Fibroblast of skin of scalp (primary cell): ENCODE data around the gene DLGAP3.
A peak's percentile ranks its signal among the peaks of the same experiment; 100 is the strongest.

ENCODE experiments used
- DNase-seq: peaks from one replicate; pipeline ENCODE4 v3.0.0-alpha.2; 2013

The DLGAP3 gene

DNA sequence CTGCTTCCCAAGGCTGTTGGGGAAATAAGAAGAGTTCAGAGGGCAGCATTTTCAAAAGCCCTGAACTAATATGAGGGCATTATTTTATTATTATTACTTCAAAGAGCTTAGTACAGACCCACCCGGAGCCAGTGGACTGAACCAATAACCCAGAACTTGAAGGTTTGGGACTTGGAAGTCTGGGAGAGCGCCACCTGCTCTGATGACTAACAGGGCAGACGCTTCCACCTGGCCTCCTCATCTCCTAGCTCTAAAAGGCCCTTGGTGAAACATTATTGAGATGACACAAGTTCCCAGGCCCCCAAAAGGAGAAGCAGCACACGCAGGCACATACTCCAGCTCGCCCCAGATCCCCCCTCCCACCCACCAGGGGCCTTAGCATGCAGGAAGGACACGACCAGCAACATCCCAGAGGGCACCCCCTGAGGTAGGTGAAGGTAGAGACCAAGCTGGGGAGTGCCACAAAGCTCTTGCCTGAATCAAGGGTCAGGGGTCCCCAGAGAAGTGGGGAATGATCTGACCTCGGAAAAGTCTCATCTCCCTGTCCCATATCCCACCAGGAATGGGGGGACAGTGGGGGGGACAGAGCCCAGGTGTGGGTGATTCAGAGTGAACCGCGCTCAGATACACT is 1.3 kb downstream of the DLGAP3 start:
- DNase-seq: no peak

DNA sequence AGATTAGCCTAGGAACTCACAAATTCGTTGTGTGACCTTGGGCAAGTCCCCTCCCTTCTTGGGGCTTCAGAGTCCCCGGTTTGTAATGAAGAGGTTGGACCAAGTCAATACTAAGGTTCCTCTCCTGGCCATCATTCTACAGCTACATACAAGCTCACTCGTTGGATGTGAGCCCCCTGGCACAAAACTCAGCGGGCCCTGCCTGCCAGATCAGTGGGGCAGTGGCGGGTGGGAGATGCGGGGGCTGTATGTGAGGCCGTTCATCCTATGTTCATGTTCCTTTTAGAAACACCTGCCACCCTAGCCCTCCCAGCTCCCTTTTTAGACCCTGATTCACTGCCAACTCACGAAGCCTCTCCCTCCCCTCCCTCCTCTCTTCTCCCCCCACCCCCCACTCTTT is 2.1 kb downstream of the DLGAP3 start:
- no peak for DNase-seq

DNA sequence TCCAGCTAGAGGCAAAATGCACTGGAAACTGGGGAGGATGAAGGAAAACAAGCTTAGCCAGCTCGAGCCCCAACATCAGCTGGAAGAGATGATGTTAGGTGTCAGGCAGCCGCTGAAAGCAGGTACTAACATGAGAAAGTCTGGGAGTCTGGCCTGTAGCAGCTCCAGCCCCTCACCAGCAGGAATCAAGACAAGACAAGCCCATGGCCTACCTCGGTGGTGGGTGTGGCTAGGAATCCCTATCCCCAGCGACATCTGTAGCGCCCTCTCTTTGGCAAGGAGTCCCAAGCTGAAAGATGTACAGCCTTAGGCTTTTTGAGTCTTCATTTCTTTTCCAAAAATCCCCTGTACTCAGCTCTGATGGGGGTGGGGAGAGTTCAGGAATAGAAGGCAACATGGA is 2.6 kb downstream of the DLGAP3 start:
- DNase-seq: no peak

DNA sequence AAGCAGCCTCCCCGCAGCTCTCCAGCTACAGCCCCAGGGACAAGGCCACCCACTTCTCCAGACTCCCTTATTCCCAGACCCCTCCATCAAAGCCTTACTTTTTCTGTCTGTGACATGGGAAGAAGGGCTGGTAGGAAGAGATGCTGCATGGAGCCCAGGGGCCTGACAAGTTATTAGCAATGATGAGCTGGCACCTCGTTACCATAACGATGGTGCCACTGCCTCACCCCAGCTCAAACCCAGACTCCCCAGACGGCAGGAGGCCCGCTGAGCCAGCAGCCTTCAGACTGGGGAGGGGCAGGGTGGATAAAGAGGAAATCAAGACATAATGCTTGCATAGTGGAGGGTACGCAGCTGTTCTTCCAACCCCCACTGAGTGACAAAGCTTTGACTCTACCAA is 3.3 kb downstream of the DLGAP3 start:
- DNase-seq: no peak

DNA sequence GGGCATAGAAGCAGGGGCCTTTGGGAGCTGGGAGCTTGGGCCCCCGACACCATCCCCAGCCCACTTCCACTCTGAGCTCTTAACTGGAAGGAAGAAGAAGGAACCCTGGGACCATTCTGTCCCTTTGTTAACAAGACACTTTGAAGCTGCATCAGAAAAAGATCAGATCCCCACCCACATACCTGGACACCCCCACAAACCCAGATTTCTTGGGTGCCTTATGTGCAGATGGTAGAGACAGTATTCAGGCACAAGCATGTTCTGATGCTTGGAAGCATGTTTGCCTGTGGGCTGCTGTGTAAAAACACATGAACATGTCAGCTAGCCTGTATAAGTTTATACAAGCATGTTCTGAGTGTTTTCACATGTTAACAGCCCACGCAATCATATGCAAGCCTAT is 3.7 kb downstream of the DLGAP3 start:
- DNase-seq: no peak

DNA sequence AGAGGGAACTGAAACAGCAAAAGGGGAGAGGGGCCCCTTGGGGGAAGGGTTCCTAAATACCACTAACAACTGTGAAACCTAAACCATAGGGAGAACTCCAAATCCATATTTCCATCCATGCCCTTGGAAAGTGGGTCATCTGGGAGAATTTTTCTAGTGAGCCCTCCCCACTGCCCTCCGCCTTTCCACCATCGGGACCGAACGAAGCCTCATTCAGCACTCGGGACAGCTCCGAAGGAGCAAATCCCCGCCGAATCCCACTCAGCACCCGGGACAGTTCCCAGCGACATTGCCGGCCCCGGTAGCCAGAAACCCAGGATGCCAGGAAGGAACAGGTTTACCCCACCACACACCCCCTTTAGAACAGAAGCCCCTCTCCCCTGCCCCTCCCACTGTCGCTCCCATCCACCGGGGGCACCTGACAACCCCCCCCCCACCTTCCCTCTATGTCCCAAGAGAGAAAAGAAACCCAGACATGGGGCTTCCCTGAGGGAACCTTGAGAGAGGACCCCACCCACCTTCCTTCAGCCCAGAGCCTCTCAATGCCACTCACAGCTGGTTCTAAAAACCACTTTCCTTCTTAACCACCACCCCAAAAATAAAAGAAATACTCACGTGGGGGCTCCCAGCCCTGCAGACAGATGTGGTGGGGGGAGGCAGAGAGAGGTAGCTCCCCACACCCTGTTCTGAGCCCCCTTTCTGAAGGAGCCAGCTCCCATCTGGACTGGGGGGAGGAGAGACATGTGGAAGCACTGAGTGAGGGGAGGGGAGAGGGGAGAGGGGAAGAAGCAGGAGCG is 4.5 kb downstream of the DLGAP3 start:
- DNase-seq: peak; percentile 71

DNA sequence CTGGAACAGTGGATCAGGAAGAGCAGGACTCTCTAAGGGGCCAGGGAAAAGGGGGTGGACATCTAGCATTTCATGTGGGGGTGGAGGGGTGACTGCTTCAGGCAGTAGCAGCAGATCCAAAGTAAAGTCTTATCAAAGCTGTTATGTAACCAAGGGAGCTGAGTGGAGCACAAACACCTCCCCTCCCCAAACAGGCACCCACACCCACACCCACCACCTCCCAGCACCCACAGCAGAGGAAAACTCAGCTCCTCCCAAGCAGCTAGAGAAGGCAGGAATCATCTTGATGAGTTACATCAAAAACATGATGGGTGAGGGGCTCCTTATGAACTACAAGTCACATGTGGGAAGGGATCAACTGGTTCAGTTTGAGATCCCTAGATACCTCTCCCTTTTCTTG is 6.0 kb downstream of the DLGAP3 start:
- DNase-seq: no peak

DNA sequence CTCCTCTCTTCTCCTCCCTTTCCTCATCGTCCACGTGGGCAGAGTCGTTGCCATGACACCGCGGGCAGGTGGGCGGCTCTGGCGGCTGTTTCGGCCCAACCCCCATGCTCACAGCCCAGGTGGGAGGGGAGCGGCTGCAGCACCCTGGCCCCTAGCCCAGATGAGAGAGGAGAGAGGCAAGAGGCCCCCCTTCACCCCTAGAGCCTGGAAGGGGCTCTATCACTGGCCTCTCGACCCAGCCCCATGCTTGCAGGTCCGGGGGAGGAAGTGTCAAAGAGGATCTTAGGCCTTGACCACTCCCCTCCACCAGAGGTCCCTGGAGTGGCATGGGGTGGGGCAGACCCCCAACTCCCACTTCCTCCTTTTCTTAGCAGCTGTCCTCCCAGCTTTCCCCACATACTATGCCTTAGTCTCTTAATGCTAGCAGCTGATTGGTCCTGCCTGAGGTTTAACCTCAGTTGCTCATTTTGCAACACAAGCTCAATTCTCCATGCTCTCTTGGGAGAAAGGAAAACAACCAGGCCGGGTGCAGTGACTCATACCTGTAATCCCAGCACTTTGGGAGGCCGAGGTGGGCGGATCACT is 10.4 kb downstream of the DLGAP3 start:
- DNase-seq: no peak

DNA sequence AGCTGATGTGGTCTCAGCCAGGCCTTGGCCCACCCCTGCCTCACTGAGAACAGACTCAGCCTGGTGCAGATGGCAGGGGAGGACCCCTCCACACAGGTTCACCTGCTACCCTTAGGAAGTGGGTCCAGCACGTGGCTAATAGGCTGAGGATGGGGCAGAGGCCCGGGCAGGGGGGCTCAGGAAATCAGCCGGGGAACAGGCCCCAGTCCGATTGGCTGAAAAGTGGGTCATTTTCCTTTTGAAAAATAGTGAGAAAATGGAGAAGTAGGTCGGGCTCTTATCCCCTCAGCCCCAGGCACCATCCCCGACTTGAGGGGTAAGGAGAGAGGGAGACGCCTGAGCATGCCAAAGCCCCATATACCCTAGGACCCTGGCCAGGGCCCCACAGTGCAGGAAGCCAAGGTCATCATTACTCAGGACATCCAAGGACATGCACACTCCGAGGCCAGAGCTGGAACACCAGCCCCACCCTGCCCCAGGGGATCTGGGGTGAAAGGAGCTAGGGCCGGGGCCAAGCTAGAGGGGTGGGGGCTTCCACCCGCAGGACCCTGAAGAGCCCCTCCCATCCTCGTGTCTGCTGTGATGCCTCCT is 11.0 kb downstream of the DLGAP3 start:
- no peak for DNase-seq

DNA sequence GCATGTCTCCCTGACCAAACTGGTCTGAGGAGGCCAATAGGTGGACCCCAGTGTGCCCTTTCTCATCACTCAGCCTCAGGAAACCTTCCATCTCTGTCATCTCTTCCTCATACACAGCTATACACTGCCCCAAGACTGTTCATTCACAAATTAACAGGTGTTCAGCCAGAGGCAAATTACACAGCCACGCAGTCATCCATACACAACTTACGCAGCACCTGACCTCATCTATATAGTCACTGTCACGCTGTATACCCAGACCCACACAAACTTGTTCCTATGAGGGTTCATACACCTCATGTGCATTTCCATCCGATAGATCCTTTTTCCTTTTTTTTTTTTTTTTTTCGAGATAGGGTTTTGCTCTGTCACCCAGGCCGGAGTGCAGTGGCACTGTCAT is 12.4 kb downstream of the DLGAP3 start:
- DNase-seq: no peak

DNA sequence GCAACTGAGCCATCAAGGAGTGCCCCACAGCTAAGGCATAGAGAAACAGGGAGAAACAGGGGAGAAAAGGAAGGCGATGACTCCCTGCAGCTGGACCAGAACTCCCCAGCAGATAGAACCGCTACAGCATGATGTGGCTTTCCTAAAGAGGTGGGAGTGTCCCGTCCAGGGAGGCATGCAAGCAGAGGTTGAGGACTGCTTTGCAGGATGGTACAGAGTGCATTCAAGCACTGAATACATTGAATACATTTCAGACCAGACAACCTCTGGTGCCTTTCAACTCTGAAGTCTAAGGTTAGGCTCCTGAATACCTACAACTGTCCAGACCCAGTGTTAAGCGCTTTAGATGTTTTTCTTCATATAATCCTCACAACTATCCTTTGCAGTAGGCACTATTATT is 13.3 kb downstream of the DLGAP3 start:
- DNase-seq: no peak

DNA sequence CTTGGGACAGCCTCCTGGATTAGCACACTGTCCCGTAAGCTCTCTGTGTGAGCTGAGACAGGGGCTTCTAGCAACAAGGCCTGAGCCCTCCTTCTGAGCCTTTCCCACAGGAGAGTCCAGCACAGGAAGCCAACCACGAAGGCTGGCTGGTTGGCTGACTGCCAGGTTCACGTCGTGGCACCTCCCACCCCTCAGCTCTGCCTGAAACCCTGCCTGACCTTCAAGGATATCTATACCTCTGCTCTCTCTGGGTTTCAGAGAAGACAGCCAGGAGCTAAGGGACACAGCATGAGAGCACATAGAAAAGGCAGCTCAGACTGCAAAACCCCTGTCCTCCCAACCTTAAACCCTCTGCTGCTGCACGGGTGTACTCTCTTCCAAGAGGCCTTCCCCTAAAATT is 13.9 kb downstream of the DLGAP3 start:
- no peak for DNase-seq

DNA sequence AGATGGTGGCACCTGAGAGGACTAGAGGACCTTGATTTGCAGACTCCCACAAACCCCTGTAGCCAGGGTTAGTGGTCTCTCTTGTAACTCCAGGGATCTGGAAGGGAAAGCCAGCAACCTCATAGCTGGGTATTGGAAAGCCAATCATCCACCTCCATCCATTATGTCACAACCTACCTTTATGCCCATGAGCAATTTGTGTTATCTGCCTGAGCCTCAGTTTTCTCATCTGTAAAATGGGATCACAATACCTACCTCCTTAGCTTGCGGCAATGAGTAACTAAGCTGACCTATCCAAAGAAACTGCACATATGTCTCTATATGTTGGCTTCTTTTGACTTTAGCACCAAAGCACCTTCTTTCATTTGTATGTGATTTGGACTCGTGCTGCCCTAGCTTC is 14.5 kb downstream of the DLGAP3 start:
- DNase-seq: no peak

DNA sequence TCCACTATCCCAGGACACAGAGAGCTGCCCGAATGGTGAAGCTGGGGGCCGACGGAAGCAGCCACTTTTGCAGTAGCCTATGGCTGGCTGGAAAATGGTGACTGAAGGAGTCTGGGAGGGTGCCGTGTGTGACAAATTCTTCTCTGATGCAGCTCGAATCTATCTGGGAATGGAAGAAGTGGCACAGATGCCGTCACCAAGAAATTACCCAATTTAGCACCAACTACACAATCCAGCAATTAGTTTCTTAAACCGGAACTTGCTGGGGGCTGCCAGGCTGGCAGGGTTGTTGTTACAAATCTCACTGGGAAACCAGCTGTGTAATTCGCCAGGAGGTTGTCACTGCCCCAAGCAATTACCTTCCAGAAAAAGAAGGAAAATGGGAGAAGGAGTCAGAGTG is 18.0 kb downstream of the DLGAP3 start:
- DNase-seq: no peak

DNA sequence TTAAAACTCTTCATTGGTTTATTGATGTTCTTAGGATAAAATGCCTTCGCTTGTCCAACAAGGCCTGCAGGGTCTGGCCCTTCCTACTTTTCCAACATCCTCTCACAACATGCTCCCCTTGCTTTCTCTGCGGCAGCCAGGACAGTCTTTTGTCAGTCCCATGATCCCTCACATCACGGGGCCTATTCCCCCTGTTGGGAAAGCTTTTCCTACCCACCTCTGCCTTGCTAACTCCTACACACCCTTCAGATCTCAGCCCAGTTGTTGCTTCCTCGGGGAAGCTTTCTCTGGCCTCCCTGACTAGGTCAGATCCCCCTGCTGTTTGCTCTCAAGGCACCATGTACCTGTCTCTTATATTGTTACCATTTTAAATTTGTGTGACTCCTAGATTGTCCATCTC is 19.0 kb downstream of the DLGAP3 start:
- DNase-seq: no peak

DNA sequence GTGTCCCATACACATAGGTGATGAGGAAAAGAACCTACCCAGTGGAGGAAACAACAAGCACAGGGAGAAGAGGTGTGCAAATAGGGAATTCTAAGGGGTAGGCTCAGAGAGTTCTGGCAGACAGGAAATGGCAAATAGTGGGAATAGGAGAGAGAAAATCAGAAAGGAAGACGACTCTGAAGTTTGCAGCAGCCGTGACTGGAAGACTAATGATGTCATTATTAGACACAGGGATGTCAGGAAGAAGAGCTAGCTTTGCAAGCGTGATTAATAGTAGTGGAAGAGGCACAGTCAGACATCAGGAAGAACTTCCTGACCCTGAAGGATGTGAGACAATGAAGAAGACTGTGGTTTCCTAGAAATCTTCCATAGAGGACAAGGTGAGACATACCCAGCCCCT is 21.1 kb downstream of the DLGAP3 start:
- no peak for DNase-seq

DNA sequence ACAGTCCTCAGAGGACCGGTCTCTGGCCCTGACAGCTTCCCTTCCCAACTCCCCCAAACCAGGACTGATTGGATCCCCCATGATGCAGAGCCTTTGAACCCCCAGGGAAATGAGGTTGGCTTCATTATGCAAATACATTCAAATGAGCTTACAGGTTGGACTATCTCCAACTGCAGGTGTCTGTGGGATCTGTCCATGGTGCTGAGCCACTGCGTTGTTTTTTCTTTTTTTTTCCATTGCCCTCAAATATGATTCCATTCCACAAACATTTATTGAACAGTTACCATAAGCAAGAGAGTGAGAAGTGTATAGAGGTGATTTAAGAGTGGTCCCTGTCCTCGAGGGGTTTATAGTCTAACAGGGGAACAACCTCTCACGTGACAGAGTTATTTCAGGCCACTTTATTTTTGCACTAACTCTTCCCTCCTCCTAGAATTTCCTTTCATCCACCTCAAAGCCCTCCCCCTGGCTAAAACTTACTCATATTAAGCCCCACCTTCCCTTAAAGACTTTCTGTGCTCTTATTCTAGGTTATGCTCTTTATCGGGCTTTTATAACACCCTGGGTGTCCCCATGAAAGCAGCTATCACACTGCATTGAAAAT is 21.9 kb downstream of the DLGAP3 start:
- no peak for DNase-seq

DNA sequence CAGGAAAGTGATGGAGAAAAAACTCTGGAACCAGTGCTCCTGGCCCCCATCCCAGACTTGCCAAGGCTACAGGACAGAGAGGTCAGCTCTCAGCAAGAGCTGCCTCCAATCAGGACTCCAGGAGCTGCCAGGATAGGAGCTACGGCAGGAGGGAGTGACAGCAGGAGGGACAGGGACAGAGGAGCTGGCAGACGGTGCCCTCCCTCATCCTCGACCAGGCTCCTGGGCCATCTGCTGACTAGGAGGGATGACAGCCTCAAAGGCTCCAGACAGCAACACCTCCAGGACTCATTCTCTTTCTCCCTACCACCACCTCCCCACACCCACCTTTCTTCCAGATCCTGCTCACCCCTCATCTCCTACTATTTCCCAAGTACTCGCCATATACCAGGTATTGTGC is 22.7 kb downstream of the DLGAP3 start:
- no peak for DNase-seq

DNA sequence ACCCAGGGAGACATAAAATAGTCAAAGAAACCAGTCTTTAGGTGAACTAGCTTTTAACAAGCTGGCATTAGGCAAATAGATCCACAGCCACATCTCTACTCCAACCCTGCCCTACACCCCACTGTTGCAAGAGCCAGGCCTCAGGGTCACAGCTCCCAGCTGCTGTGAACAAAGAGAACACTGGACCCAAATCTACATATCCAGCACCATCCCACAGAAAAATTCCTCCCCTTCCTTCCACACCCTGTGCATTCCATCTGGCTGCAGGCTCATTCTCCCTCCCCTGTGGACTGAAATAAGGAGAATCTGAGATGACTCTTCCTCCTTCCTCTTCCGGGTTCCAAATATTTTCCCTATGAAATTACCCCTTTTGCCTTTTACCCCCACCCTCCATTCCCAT is 23.2 kb downstream of the DLGAP3 start:
- no peak for DNase-seq

DNA sequence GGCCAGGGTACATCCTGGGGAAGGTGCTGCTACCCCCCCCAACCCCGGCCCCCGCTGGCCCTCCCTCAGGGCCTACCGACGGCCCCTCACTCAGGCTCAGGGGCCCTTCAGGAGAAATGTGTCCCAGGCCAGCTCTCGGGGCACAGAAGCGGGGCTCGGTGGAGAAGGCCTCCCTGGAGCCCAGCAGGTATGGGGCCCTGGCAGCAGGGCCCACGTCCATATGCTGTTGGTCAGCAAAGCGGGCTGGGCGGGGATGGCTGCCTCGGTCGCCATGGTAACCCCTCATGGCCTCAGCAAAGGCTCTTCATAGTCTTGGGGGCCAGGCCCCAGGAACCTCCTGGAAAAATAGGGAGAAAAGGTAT is 24.4 kb downstream of the DLGAP3 start:
- DNase-seq: no peak

DNA sequence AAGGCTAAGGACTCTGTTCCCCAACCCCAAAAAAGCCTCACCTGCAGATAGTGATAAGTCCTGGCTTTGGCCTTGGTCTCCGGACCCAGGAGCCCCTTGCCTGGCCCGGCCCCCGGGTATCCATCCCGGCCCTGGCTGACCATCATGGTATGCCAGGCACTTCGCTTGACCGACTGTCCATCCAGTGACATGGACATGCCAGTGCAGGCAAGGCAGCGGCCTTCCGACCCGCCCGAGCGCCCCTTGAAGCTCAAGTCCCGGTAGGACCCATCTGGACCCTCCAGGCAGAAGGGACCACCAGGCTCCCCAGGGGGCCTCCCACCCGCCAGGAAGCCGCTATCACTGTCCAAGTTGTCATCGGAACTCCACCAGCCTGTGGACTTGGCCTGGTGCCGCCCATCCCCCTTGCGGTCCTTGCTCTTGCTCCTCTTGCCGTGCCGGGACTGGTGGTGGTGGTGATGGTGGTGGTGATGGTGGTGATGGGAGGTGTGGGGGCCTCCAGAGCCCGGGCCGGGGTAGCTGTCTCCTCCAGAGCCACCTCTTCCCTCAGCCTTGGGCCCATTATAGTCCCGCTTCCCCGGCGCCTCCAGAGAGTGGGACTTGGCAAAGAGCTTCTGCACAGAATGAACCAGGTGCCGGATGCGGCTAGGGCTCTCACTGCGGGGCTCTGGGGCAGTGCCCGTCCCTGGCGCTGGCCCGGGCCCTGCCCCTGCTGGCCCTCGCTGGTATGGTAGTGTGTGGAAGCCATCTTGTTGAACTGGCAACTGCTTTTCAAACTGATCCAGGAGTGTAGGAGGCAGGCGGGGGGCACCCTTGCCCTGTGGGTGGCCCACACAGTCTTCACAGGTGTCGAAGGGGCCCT is 25.0 kb downstream of the DLGAP3 start:
- no peak for DNase-seq

DNA sequence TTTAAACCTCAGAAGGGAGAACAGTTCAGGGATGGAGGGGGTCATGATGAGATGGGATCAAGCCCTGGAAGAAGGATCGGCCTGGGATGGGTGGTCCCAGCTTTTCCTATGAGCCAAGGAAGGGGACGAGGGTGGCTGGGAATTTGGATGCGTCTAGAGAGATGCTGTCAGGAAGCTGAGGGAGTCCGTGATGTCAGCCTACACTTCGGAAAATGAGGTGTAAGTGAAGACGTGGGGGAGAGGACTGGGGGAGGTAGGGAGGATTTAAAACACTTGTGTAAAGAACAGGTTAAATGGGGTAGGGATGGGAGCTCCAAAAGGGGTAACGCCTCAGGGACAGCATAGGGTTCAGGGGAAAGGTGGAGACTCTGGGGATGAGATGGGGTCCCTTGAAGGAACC is 27.5 kb downstream of the DLGAP3 start:
- no peak for DNase-seq
